GM20000 (cell line): ENCODE data around the gene TRPC4.

ENCODE experiments used
- DNase-seq: peaks from one replicate; pipeline ENCODE4 v3.0.0; 2012; ENCODE audit warnings: low spot score
- CTCF ChIP-seq: IDR thresholded peaks from 2 replicates; pipeline ENCODE4 v1.5.1; 2012; ENCODE audit warnings: mild to moderate bottlenecking, control low read depth; ENCODE audit errors: extremely low read depth, missing control alignments

TRPC4 gene

GRCh38 chr13:37878921-37879320 lies 9.3 kb upstream of the TRPC4 start:
- DNase-seq, result no peak
- no peak for TF ChIP-seq CTCF

- no peak for TF ChIP-seq CTCF
- DNase-seq, result no peak
These were observed 8.9 kb upstream of the TRPC4 start for GRCh38 chr13:37878496-37878895.

DNA sequence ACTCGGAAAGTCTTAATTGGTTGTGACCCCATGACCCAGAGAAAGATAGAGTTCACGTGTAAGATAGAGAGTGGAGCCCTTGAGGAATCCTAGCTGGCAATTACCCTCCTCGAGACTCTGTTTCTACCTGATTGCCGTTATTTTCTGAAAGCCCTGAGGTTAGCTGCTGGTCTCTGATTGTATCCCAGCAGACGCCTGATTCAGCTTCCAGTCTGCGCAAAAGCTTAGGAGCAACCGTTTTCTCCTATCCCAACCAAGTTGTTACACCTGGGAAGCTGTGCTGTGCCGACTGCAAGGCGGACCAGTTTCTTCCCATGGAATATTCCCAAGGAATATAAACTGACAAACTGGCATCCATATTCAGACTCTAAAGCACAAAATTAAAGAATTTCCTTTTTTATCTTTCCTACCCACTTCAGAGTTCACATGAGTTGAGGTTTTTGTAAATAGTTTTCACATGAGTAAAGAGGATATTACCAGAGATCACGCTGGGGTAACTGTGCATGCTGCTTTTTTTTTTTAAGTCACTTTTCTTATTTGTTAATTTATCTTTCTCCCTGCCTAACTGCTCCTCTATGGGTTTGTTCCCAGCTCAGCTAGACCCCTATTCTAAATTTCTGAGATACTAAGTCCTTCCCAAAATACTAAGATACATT lies 1.5 kb upstream of the TRPC4 start:
- DNase-seq, result no peak
- no peak for TF ChIP-seq CTCF

DNA sequence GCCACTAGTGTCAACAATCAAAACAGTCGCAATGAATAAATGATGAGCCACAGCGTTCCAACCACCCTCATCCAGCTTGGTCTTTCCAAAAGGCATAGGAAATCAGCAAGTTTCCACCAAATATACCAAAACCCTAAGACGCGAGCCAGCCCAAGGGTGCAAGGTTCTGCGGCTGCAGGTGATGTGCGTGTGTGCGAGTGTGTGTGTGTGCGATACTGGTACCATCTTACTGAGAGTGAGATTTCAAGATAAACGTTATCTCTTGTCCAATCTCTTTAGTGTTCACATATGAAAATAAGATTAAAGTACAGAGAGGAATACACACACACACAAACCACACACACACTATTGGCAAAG lies 895 bp upstream of the TRPC4 start:
- TF ChIP-seq CTCF, result no peak

GRCh38 chr13:37869506-37869755 lies 141 bp downstream of the TRPC4 start:
- no peak for DNase-seq
- TF ChIP-seq CTCF, result no peak

More for the DNA sequence above, 895 bp upstream of the TRPC4 start:
- DNase-seq, result no peak

- no peak for TF ChIP-seq CTCF
- no peak for DNase-seq
These were observed 674 bp downstream of the TRPC4 start for GRCh38 chr13:37868691-37869505.

- no peak for DNase-seq
- no peak for TF ChIP-seq CTCF
These were observed 5.9 kb downstream of the TRPC4 start for GRCh38 chr13:37863708-37864107.
